ENCODE measurements around the gene DMRT2.

The DMRT2 gene

GRCh38 chr9:1100945-1101344 is 50.8 kb downstream of the DMRT2 start:
- H3K4me1 ChIP-seq (ENCODE audit: control insufficient read depth in 1 of 2, insufficient read depth in 1 of 2, low read depth in 1 of 2, low read length in 1 of 2): no peaks in the 10 kb centered on the region
- no peak for TF ChIP-seq CTCF (IDR thresholded peaks at IDR 0.05)

GRCh38 chr9:1101846-1102641 is 51.9 kb downstream of the DMRT2 start:
- Histone ChIP-seq H3K27me3 (peaks cover 25% of the 10 kb centered on the region), H3K4me3 (ENCODE audit: low read depth in 1 of 2, low read length in 1 of 2) (no peak overlapping the region), H3K9me3 (no peaks in the 10 kb centered on the region), H3K4me1 (ENCODE audit: control insufficient read depth in 1 of 2, insufficient read depth in 1 of 2, low read depth in 1 of 2, low read length in 1 of 2) (no peaks in the 10 kb centered on the region), H3K36me3 (no peaks in the 10 kb centered on the region), H3K27ac (no peak overlapping the region)
- TF ChIP-seq CTCF (IDR thresholded peaks at IDR 0.05): no peak

More at GRCh38 chr9:1100945-1101344, 50.8 kb downstream of the DMRT2 start:
- Histone ChIP-seq H3K4me3 (ENCODE audit: low read depth in 1 of 2, low read length in 1 of 2) (no peak overlapping the region), H3K27ac (no peak overlapping the region), H3K9me3 (no peaks in the 10 kb centered on the region), H3K27me3 (peaks cover 25% of the 10 kb centered on the region), H3K36me3 (no peaks in the 10 kb centered on the region)

DNA sequence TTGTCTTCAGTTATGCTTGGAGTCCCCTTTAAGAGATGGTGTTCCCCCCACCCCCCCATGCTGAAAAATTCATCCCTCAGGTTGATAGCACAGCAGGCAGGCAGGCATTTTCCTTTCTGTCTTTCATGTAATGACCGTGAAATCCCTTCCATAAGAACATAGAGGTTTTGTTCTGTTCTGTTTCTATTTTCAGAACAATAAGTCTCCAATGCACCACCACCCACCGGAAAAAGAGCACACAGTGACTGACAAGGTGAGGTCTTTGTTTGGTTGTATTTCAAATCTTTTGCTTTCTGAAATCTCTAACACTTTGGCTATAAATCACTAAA is 52.4 kb downstream of the DMRT2 start:
- Histone ChIP-seq H3K9me3 (no peaks in the 10 kb centered on the region), H3K4me3 (ENCODE audit: low read depth in 1 of 2, low read length in 1 of 2) (no peak overlapping the region), H3K27me3 (peaks cover 25% of the 10 kb centered on the region), H3K36me3 (no peaks in the 10 kb centered on the region), H3K27ac (no peak overlapping the region), H3K4me1 (ENCODE audit: control insufficient read depth in 1 of 2, insufficient read depth in 1 of 2, low read depth in 1 of 2, low read length in 1 of 2) (no peaks in the 10 kb centered on the region)
- no peak for TF ChIP-seq CTCF (IDR thresholded peaks at IDR 0.05)
